ENCODE results near the gene CCNK. TPM values are rescaled to one million over a fixed set of nuclear protein-coding genes. Genes with fewer than 3 reads are reported as not detected.
A peak's percentile ranks its signal among the peaks of the same experiment; 100 is the strongest.

CCNK gene
- total RNA-seq, 1 donor = 28.6 TPM

- peaks cover 16% of the 10 kb centered on the region for H3K4me1 ChIP-seq (ENCODE audit: insufficient read depth, low read length)
- peaks cover 68% of the 10 kb centered on the region for H3K36me3 ChIP-seq (ENCODE audit: insufficient read depth, low read length)
- no peak overlapping the region for H3K4me2 ChIP-seq (ENCODE audit: insufficient read depth, low read length)
- peak; percentile 58 for DNase-seq (ENCODE audit: insufficient read length, low spot score, missing footprints)
- H3K79me2 ChIP-seq (ENCODE audit: insufficient read depth, low read length) = no peaks in the 10 kb centered on the region
- TF ChIP-seq CTCF (IDR thresholded peaks at IDR 0.05; ENCODE audit: extremely low read depth, low read depth, low read length) = no peak
- H3K9me3 ChIP-seq (ENCODE audit: low read depth, low read length) = no peaks in the 10 kb centered on the region
- H4K20me1 ChIP-seq (ENCODE audit: insufficient read depth, low read length) = peaks cover 20% of the 10 kb centered on the region
- no peak overlapping the region for H3K4me3 ChIP-seq (ENCODE audit: insufficient read depth, low read length)
- no peak overlapping the region for H2AFZ ChIP-seq (ENCODE audit: low read length)
- H3K27me3 ChIP-seq (ENCODE audit: insufficient read depth, low read length) = no peaks in the 10 kb centered on the region
- H3K27ac ChIP-seq (ENCODE audit: low read depth, low read length) = no peak overlapping the region
Observed at GRCh38 chr14:99508896-99509629, 27.9 kb downstream of the CCNK start.

GRCh38 chr14:99509871-99510555, 28.8 kb downstream of the CCNK start:
- H2AFZ ChIP-seq (ENCODE audit: low read length) = no peak overlapping the region
- peaks cover 20% of the 10 kb centered on the region for H4K20me1 ChIP-seq (ENCODE audit: insufficient read depth, low read length)
- peaks cover 16% of the 10 kb centered on the region for H3K4me1 ChIP-seq (ENCODE audit: insufficient read depth, low read length)
- H3K9me3 ChIP-seq (ENCODE audit: low read depth, low read length) = no peaks in the 10 kb centered on the region
- TF ChIP-seq CTCF (IDR thresholded peaks at IDR 0.05; ENCODE audit: extremely low read depth, low read depth, low read length) = no peak
- H3K36me3 ChIP-seq (ENCODE audit: insufficient read depth, low read length) = peaks cover 64% of the 10 kb centered on the region
- no peaks in the 10 kb centered on the region for H3K79me2 ChIP-seq (ENCODE audit: insufficient read depth, low read length)
- no peaks in the 10 kb centered on the region for H3K27me3 ChIP-seq (ENCODE audit: insufficient read depth, low read length)
- DNase-seq (ENCODE audit: insufficient read length, low spot score, missing footprints) = peak; percentile 65
- no peak overlapping the region for H3K4me3 ChIP-seq (ENCODE audit: insufficient read depth, low read length)
- no peak overlapping the region for H3K4me2 ChIP-seq (ENCODE audit: insufficient read depth, low read length)
- H3K27ac ChIP-seq (ENCODE audit: low read depth, low read length) = no peak overlapping the region

GRCh38 chr14:99510556-99511139, 29.4 kb downstream of the CCNK start:
- H2AFZ ChIP-seq (ENCODE audit: low read length) = no peak overlapping the region
- no peaks in the 10 kb centered on the region for H3K27me3 ChIP-seq (ENCODE audit: insufficient read depth, low read length)
- peaks cover 16% of the 10 kb centered on the region for H3K4me1 ChIP-seq (ENCODE audit: insufficient read depth, low read length)
- H3K4me3 ChIP-seq (ENCODE audit: insufficient read depth, low read length) = no peak overlapping the region
- no peaks in the 10 kb centered on the region for H3K79me2 ChIP-seq (ENCODE audit: insufficient read depth, low read length)
- H3K27ac ChIP-seq (ENCODE audit: low read depth, low read length) = peak overlapping the region; percentile 43
- H3K36me3 ChIP-seq (ENCODE audit: insufficient read depth, low read length) = peaks cover 57% of the 10 kb centered on the region
- H3K9me3 ChIP-seq (ENCODE audit: low read depth, low read length) = no peaks in the 10 kb centered on the region
- peaks cover 20% of the 10 kb centered on the region for H4K20me1 ChIP-seq (ENCODE audit: insufficient read depth, low read length)
- peak overlapping the region; percentile 13 for H3K4me2 ChIP-seq (ENCODE audit: insufficient read depth, low read length)
- no peak for TF ChIP-seq CTCF (IDR thresholded peaks at IDR 0.05; ENCODE audit: extremely low read depth, low read depth, low read length)
- DNase-seq (ENCODE audit: insufficient read length, low spot score, missing footprints) = peak; percentile 78

Data from osteoblast (primary cell).